ENCODE data around the gene REV1. TPM values are rescaled to one million over a fixed set of nuclear protein-coding genes. Genes with fewer than 3 reads are reported as not detected.
"Not testable (repeated sequence)": the region's sequence is repeated elsewhere in the genome, so short reads cannot be mapped to it uniquely, and the experiment has no call there.

The REV1 gene
- total and polyA plus RNA-seq, 8 donors = 43.7 to 77.9 (median 65.5) TPM

GRCh38 chr2:99373144-99373543, 116.7 kb downstream of the REV1 start:
- Histone ChIP-seq H3K4me1 (no peaks in the 10 kb centered on the region), H3K4me3 (no peak overlapping the region), H3K27ac (no peak overlapping the region), H3K27me3 (no peaks in the 10 kb centered on the region), H3K9me3 (no peaks in the 10 kb centered on the region), H3K36me3 (peaks cover 0 to 97% of the 10 kb centered on the region in 2 donors)
- ATAC-seq (no peak), DNase-seq (no peak)
- no peak for TF ChIP-seq CTCF (IDR thresholded peaks at IDR 0.05)
- intact Hi-C loops (cut with DNase I) = no loop called here

- H3K27me3 ChIP-seq; intact Hi-C loops (cut with DNase I); ATAC-seq; H3K9me3 ChIP-seq; H3K4me1 ChIP-seq; DNase-seq; H3K4me3 ChIP-seq; H3K27ac ChIP-seq: not testable (repeated sequence)
- H3K36me3 ChIP-seq = peaks cover 0 to 97% of the 10 kb centered on the region in 2 donors
Measured at GRCh38 chr2:99368854-99369253, 121.0 kb downstream of the REV1 start.

GRCh38 chr2:99365661-99366060, 124.2 kb downstream of the REV1 start:
- no peaks in the 10 kb centered on the region for H3K4me1 ChIP-seq
- H3K4me3 ChIP-seq = no peak overlapping the region
- peaks cover 0 to 98% of the 10 kb centered on the region in 2 donors for H3K36me3 ChIP-seq
- no peak for TF ChIP-seq CTCF (IDR thresholded peaks at IDR 0.05)
- H3K27ac ChIP-seq = no peak overlapping the region
- DNase-seq (no peak), ATAC-seq (no peak)
- no peaks in the 10 kb centered on the region for H3K9me3 ChIP-seq
- intact Hi-C loops (cut with DNase I) = no loop called here
- no peaks in the 10 kb centered on the region for H3K27me3 ChIP-seq

GRCh38 chr2:99356853-99357252, 133.0 kb downstream of the REV1 start:
- intact Hi-C loops (cut with DNase I) = no loop called here
- H3K4me3 ChIP-seq = no peak overlapping the region
- no peak overlapping the region for H3K27ac ChIP-seq
- ATAC-seq = no peak
- H3K27me3 ChIP-seq = no peaks in the 10 kb centered on the region
- no peak for DNase-seq
- TF ChIP-seq CTCF (IDR thresholded peaks at IDR 0.05) = no peak
- H3K9me3 ChIP-seq = no peaks in the 10 kb centered on the region
- no peaks in the 10 kb centered on the region for H3K4me1 ChIP-seq
- peaks cover 0 to 12% of the 10 kb centered on the region in 2 donors for H3K36me3 ChIP-seq

GRCh38 chr2:99354825-99355224, 135.0 kb downstream of the REV1 start:
- H3K4me3 ChIP-seq; H3K27ac ChIP-seq; H3K4me1 ChIP-seq; H3K27me3 ChIP-seq; DNase-seq; H3K9me3 ChIP-seq; H3K36me3 ChIP-seq; ATAC-seq; intact Hi-C loops (cut with DNase I): not testable (repeated sequence)

GRCh38 chr2:99354070-99354469, 135.7 kb downstream of the REV1 start:
- Histone ChIP-seq H3K36me3 (no peaks in the 10 kb centered on the region), H3K4me3 (no peak overlapping the region), H3K4me1 (no peaks in the 10 kb centered on the region), H3K27me3 (no peaks in the 10 kb centered on the region), H3K27ac (no peak overlapping the region), H3K9me3 (no peaks in the 10 kb centered on the region)
- no peak for TF ChIP-seq CTCF (IDR thresholded peaks at IDR 0.05)
- intact Hi-C loops (cut with DNase I) = no loop called here
- ATAC-seq = no peak
- DNase-seq = no peak

Other genes with a start within 250 kb of the REV1 start
- not detected for gene LYG2, start 234.4 kb downstream of the REV1 start, total RNA-seq
- under 1 TPM; 0.20 to 0.74 (median 0.57) TPM for gene LYG2, start 234.4 kb downstream of the REV1 start, polyA plus RNA-seq (ENCODE audit: insufficient read length in 6 of 6)
- gene LYG1, start 188.8 kb downstream of the REV1 start, total RNA-seq = 1 to 10 TPM in 1 of 2 donors, under 1 TPM in 1; 0.93 to 1.4 TPM
- gene LYG1, start 188.8 kb downstream of the REV1 start, polyA plus RNA-seq (ENCODE audit: insufficient read length in 6 of 6) = 1 to 10 TPM; 2.0 to 3.6 (median 2.8) TPM
- 10 to 100 TPM; 27.2 to 35.9 TPM for gene TXNDC9, start 153.7 kb downstream of the REV1 start, total RNA-seq
- 10 to 100 TPM; 33.7 to 43.7 (median 36.0) TPM for gene TXNDC9, start 153.7 kb downstream of the REV1 start, polyA plus RNA-seq (ENCODE audit: insufficient read length in 6 of 6)
- gene EIF5B, start 152.6 kb downstream of the REV1 start, total RNA-seq = 10 to 100 TPM; 27.6 to 37.4 TPM
- 10 to 100 TPM; 54.2 to 66.0 (median 62.9) TPM for gene EIF5B, start 152.6 kb downstream of the REV1 start, polyA plus RNA-seq (ENCODE audit: insufficient read length in 6 of 6)

Data from left lung (tissue), 10 donors.